LNCAP (cell line): ENCODE results near the gene PSENEN.

Source experiments
- CTCF ChIP-seq: fragments of 450-650 bp; IDR thresholded peaks from 2 replicates; pipeline ENCODE4 v1.5.1; 2017; ENCODE audit warnings: mild to moderate bottlenecking

The PSENEN gene

GRCh38 chr19:35738887-35739229, 6.6 kb upstream of the PSENEN start:
- TF ChIP-seq CTCF, result no peak

GRCh38 chr19:35739275-35740107, 6.0 kb upstream of the PSENEN start:
- TF ChIP-seq CTCF, result no peak

- TF ChIP-seq CTCF, result no peak
Measured at GRCh38 chr19:35740108-35740422, 5.4 kb upstream of the PSENEN start.

GRCh38 chr19:35740423-35741202, 4.8 kb upstream of the PSENEN start:
- TF ChIP-seq CTCF, result peak; percentile 29; the same call in 1 of the 2 replicates

GRCh38 chr19:35741203-35741515, 4.3 kb upstream of the PSENEN start:
- no peak for TF ChIP-seq CTCF

GRCh38 chr19:35742121-35742724, 3.2 kb upstream of the PSENEN start, which contains the start of gene IGFLR1:
Gene IGFLR1, minus strand, starts transcription at chr19:35742452. Its CDS starts 1,272 bp downstream, at chr19:35741180.
- TF ChIP-seq CTCF, result no peak

GRCh38 chr19:35743640-35744429, 1.6 kb upstream of the PSENEN start:
- no peak for TF ChIP-seq CTCF
